Hepatocyte (in vitro differentiated cells): ENCODE measurements around the gene ARHGAP31.

Experiments used
- EZH2 ChIP-seq: fragments of 200-600 bp; sonication (generic); IDR thresholded peaks from 2 replicates; pipeline ENCODE4 v1.6.1; 2016; ENCODE audit warnings: antibody characterized with exemption, mild to moderate bottlenecking, borderline replicate concordance
- EZH2phosphoT487 ChIP-seq: fragments of 200-600 bp; sonication (generic); IDR thresholded peaks from one replicate; pipeline ENCODE4 v1.6.1; 2018; ENCODE audit warnings: antibody characterized with exemption, mild to moderate bottlenecking, low read depth, moderate library complexity; ENCODE audit not compliant: unreplicated experiment, severe bottlenecking
- TF ChIP-seq, protein P1 (sequence below): fragments of 200-600 bp; sonication (generic); IDR thresholded peaks from 2 replicates; pipeline ENCODE4 v1.5.1; 2016; ENCODE audit warnings: antibody characterized with exemption, mild to moderate bottlenecking; ENCODE audit not compliant: poor library complexity

- TF ChIP-seq, protein P1, sequence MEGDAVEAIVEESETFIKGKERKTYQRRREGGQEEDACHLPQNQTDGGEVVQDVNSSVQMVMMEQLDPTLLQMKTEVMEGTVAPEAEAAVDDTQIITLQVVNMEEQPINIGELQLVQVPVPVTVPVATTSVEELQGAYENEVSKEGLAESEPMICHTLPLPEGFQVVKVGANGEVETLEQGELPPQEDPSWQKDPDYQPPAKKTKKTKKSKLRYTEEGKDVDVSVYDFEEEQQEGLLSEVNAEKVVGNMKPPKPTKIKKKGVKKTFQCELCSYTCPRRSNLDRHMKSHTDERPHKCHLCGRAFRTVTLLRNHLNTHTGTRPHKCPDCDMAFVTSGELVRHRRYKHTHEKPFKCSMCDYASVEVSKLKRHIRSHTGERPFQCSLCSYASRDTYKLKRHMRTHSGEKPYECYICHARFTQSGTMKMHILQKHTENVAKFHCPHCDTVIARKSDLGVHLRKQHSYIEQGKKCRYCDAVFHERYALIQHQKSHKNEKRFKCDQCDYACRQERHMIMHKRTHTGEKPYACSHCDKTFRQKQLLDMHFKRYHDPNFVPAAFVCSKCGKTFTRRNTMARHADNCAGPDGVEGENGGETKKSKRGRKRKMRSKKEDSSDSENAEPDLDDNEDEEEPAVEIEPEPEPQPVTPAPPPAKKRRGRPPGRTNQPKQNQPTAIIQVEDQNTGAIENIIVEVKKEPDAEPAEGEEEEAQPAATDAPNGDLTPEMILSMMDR = no peak
- no peak for TF ChIP-seq EZH2
- no peak for TF ChIP-seq EZH2phosphoT487
Measured at GRCh38 chr3:119289404-119289770, 4.8 kb upstream of the ARHGAP31 start.
